Measurements from ENCODE around the gene DDN.

DDN gene

DNA sequence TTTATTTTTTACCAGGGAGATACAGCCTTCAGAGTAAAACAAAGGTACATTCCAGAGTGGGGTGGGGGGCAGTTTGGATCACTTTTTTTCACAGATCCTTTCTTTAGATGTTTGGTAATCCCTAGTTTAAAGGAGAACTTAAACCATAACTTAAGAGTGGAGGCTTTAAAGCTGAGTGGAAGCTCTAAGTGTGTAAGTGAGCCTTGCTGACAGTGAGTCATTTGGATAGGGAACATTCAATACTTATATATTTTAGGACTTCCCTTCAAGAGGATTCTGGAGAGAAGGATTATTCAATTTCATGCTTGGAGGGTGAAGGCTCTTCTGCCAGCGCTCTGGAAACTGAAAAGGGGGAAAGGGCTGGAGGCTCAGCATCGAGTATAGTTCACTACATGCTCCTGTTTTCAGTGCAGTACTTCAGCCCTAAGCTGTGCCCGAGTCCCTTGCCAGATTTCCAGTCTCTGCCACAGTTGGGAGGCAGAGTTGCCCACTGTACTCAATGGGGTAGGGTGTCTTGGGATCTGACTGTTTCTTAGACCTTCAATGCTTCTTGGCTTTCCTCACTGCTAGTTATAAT lies 11.0 kb upstream of the DDN start:
- DNase-seq, result no peak

DNA sequence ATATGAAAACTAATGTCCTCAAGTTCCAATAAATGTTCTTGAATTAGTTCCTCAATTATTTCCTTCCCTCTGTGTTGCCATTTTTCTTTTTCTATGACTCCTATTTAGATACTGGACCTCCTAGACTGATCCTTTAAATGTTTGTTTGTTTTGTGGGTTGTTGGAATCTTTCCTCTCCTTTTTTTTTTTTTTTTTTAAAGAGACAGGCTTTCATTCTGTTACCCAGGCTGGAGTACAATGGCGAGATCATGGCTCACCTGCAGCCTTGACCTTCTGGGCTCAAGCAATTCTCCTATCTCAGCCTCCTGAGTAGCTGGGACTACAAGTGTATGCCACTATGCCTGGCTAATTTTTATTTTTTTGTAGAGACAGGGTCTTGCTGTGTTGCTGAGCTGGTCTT lies 9.8 kb upstream of the DDN start:
- DNase-seq, result no peak

DNA sequence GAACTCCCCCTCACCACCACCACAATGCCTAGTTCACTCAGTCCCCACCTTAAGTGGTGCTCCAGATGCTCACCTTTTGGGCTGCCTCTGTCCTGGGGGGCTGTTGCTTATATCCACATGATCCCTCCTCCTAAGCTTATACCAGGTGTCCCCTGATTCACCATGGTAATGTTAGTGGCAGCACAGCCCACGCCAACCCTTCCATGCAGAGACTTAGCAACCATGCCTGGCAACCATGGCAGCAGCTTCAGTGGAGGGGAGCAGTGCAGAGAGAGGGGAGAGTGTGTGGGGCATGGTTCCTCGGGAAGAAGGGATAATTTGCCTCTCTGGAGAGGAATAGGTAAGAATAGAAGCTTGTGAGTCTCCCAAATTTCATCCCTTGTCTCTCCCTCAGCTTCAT lies 1.2 kb upstream of the DDN start:
- DNase-seq, result no peak

DNA sequence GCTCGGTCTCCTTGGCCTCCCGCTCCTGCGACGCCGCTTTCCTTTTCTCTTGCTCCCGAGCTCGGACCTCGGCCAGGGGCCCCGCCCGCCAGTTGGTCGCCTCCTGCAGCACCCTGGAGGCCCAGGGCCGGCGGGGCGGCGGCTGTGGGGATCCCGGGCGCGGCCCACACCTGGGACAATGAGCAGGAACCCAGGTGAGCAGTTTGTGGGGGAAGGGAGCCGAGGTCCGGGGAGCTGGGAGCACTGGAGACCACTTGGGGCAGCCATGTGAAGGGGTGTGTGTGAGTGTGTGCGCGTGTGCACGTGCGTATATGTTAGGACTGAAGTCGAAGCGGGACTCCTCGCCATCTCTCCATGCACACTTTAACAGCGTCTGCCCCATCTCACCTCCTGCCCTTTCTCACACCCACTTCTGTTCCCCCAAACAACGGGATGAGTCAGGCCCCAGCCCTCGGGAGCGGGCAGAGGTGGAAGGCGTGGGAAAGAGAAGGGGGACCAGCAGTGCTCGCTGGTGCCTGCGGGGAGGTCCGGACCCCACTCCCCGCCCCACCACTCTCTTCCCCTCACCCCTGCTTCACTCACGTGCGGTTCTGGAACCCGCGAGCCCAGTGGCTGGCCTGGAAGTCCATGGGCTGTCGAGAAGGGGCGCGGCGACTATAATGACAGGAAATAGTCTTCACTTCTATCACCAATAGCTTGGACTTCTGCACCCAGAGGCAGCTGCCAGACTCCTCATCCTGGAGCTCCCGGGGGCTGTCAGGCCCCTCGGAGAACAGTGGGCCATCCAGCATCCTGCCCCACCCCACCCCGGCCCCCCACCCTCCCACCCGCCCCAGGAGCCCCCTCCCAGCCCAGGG lies 450 bp downstream of the DDN start:
- DNase-seq, result no peak

DNA sequence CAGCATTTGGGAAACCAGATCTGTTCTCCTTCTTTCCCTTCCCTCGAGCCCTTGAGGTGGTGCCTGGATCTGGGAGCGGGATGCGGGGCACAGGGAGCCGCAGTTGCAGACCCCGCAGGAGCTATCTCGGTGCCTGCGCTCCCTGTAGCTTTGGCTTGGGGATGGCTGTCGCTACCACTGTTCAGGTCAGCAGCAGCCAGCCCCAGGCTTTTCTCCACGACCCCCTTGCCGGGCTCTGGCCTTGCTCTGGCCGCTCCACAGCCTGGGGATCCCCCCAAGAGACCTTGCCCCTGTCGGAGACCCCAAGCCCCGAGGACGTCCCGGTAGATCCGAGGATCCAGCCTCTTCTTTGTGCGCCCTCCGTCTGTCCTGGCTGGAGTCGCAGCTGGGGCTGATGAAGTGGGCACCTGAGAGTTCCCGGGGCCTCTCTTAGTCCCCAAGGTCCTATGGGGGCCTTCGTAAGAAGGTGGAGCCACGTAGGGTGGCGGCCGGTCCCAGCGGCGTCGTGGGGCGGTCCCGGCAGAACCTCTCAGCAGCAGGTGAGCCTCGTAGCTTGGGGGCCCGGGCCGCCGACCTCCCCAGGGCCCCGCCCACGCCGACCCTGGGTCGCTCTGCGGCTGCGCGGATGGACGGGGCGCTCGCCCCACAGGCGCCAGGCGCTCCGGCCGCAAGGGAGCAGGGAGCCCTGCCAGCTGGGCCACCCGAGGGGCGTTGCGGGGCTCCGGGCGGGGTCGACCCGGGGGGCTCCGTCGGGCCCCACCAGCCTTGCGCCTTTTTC lies 1.3 kb downstream of the DDN start:
- DNase-seq, result no peak

DNA sequence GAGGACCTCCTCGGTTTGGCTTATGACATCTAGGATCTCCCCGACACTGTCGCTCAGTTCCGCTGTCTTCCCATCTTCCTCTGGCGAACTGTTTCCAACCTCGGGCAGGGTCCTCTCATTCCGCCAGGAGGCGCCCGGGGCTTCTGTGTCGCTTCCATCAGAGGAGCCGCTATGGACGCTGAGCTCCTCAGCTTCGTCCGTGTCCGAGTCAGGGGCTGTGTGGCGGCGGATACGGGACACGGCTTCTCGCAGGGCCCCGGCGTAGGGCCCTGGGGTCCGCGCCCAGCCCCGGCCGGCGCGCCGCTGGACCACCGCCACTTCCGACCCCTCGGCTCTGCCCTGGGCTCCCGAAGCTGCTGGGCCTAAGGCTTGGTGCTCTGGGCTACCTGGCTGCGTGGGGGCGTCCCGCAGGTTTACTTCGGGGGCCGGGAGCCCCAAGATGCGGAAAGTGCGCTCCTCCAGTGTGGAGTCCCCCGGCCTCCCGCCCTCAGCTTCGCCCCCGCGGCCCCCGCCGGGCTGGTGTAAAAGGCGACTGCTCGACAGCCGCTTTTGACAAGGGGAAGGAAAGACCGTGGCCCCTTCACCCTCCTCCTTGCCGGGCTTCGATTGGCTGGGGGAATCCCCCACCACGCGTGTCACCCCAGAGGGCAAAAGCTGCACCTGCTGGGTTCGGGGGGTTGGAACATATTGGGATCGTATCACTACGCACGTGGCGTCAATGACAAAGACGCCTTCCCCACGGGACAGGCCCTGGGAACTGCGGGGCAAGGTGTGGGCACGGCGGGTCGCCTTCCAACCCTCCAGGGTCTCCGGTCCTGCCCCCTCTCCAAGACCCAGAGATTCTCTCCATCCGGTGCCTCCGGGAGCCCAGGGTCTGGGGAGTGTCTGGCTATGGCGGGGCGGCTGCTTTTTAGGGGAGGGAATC lies 2.1 kb downstream of the DDN start:
- peak; percentile 68 for DNase-seq

DNA sequence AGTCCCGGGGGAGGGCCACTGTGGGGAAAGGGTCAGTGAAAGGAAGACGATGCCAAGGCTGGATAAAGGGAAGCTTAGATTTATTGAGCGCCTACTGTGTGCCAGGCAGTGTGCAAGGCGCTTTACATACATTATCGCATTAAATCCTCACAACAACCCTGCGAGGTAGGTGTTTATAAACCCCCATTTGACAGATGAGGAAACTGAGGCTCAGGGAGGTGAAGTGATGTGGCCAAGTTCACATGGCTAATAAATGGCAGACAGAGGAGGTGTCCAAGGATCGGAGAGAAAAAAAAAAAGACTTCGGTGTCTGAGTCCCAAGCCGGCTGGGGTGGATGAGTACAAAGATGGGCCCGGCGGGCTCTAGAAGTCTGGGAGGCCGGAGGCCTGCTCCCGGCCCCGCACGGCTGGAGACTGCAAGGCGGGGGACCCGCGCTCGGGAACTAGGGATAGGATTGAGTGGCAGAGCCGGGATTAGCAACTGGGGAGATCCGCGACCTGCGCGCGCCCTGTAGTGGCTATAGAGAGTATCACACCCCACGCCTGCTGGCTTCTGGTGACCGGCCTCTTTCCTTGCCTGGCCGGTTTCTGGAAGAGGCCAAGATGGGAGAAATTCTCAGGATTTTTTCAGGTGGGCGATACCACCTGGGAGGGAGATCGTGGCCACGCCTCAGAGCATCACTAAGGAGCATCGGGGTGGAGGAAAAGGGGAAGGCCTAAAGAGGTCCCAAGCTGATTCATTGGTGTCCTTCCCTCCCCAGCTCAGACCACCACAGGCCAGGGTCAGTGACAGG lies 3.9 kb downstream of the DDN start:
- peak; percentile 51 for DNase-seq

DNA sequence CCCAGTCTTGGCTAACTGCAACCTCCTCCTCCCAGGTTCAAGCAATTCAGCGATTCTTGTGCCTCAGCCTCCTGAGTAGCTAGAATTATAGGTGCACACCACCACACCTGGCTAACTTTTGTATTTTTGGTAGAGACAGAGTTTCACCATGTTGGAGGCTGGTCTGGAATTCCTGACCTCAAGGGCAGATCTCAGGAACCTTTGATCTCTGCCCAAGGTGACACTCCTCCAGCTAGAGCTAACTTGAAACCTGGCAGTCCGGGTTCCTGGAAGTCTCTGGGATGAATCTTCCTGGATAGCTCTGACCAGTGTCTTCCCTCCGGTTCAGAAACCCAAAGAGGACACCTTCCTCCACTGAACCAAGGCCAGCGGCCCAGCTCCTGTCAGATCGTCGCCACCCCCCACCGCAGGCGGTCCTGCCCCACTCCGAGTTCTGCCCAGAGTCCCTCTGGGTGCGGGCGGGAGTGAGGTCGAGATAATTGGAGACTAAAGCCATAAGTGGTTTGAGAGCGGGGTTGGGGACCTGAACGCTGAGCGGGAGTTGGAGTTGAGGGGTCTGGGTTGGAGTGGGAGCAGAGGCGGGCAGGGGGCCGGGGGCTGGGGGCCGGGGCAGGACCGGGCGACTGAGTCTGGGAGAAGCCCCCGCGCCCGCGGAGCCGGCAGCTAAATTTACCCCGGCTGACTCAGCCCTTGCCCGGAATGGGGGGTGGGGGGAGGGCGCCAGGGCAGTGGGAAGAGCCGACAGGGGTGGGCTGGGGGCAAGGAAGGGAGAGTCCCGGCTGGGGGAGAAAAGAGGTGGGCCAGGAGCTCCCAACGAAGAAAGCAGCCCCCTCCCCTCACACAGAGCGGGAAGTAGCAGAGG lies 4.7 kb downstream of the DDN start:
- no peak for DNase-seq

DNA sequence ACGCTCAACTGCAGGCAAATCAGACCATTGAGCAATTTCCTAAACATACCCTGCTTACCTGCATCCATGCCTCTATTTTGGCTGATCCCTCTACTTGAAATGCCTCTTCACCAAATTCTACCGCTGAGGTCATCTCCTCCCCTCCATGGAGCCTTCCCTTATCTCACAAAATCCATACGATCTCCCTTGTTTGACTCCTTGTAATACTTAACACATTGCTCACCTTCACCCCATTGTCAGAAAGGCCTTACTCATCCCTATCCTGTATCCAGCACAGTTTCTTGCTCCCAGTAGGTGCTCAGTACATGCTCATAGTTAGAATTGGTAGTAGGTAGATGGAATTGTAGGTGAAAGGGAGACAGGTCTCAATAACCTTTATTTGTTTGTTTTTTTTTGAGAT lies 5.4 kb downstream of the DDN start:
- DNase-seq, result no peak

DNA sequence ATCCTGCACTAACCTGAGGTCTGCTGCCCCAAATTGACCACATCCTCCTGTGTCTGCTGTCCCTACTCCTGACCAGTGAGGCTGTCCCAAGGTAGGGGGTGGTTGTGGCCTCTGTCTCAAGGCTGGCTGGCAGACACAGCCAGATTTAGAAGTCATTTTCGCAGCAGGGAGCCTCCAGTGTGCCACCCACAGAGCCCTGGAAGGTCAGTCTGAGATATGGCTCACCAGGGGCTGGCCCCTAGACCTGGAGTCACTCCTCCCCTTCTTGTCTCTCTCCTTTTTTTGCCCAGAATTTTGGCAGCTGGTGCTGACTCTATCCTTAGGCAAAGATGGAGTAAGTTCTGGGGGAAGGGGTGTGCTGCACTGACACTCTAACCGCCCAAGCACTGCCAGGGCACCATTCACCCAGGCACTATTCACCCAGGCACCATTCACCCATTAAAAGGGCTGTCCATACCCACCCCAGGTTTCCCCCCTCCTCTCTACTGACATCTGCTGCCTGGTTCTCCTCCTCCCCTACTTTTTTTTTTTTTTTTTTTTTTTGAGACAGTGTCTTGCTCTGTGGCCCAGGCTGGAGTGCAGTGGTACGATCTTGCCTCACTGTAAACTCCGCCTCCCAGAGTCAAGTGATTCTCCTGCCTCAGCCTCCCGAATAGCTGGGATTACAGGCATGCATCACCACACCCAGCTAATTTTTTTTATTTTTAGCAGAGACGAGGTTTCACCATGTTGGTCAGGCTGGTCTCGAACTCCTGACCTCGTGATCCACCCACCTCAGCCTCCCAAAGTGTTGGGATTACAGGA lies 7.7 kb downstream of the DDN start:
- no peak for DNase-seq

DNA sequence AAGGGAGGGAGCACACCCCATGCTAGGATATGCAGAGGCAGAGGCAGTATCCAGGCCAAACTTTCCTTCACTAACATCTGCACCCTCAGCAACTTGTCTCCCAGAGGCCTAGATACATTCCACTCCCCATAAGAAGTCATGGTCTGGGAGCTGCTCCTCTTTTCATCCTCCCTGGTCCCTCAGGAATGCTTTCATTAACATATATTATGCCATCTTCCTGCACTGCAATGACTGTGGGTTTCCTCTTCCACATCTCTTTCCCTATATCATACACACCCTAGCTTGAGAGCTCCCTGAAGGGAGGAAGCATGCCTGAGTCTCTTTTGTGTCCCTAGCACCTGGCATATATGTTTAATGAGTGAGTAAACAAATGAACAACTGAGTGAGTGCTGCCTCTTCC lies 8.6 kb downstream of the DDN start:
- DNase-seq, result no peak

DNA sequence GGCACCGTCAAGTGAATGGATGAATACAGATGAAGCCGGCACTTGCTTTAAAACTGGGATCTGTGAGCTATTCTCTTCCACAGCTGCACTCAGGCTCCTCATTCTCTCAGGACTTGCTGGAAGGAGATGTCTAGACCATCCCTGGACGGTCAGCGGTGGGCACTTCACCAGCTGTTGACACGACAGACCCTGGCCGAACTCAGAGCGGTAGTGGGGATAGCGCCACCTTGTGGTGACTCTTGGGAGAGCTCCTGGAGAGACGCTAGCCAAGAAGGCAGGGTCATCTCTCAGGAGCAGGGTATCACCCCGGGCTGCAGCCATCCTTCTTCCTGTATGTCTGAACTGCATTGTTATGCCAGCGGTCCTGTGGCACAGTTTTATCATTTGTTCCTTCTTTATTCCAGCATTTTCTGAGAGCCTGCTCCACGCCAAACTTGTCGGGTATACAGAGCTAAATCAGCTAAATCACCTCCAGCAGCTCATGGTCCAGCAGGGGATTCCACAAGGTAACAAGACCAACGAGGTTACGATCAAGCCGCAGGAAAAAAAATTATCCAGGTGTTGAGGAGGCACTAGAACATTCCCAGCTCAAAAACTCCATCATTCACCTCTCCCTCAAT lies 11.0 kb downstream of the DDN start:
- peak; percentile 80 for DNase-seq

DNA sequence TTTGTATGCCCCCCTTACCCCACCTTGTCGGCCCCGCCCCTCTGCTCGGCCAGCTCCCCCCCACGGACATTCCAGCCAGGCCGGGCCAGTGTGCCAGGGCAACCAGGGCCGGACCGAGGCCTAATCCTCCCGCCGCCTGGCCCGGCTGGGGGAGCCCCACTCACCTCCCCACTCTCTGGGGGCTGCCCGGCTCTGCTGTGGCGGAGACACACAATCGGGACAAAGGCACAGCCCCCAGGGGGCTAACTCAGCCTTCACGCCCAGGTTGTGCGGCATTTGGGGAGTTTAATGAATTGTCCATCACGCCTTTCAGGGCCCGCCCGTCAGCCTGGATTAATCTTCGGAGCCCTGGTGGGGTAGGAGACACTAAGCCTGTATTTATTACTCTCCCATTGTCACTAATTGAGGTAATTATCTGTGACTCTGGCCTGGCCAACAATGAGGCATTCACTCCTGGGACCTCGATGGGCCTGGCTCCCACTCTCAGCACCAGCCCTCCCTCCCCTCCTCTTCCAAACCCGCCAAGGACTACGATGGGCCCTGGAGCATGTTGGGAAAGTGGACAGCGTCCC lies 12.4 kb downstream of the DDN start:
- DNase-seq, result no peak

DNA sequence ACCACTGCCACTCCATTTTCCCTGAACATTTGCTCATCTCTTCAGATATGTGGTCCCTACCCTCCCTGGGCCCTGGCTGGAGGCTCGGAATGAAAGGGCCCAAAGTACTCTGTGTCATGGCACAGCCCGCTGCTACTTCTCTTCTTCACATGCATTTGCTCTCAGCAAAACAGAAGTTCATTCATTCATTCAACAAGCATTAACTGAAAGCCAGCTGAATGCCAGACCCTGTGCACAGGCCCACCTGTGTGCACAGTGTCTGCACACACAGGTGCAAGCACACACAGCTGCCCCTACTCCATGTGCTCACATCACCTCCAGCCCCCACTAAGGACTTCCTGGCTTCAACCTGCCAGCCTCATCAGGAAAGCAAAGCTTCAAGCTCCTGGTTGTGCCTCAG lies 13.3 kb downstream of the DDN start:
- no peak for DNase-seq

DNA sequence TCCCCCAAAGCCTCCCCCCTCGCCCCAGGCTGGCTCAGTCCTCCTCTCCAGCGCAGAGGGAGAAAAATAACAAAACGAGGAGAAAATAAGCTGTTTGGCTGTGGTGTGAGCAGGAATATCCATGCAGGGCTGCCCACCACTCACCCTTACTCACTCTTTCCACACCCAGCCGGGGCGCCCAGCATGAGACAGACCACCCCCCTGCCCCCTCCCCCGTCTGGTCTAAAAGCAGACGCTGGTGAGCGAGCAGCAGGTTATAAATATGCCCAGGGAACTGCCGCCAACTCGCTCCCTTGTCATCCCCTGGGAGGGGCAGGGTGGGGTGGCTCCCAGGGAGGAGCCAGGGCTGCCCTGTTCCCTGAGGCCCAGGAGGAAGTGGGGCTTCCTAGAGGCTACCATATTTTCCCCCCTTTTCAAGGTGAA lies 13.7 kb downstream of the DDN start:
- DNase-seq, result no peak

DNA sequence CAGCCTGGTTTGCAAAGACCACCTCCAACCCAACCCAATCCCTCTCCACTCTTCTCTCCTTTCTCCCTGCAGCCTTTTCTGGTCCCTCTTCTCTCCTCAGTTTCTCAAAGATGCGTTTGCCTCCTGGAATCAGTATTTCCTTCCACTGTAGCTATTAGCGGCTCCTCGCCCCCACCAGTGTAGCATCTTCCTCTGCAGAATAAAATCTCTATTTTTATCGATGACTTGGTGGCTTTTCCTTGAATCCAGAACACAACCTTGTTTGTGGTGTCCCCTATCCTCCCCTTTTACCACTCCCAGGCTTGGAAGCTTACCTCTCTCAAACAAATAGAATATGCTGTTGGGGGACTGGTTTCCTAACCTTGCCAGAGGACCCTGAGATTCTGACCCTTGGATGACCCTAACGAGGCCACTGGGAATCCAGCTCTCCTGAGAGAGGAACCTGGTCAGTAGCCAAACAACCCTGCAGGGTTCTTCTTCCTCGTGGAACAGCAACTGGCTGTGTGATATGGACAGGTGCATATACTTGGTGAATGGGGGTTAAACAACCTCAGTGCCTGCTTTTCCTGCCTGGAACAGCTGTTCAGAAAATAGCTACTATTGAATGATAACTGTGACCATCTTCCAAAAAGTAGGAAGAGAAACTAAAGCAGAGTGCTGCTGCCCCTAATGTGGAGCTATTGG lies 16.6 kb downstream of the DDN start:
- no peak for DNase-seq

DNA sequence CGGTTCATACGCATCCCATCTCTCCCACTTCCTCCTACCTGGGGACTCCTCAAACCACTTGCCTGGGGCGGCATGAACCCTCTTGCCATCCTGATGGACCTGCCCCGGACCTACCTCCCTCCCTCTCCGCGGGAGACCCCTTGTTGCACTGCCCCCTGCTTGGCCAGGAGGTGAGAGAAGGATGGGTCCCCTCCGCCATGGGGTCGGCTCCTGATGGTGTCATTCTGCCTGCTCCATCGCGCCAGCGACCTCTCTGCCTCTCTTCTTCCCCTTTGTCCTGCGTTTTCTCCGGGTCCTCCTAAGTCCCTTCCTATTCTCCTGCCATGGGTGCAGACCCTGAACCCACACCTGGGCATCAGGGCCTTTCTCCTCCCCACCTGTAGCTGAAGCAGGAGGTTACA lies 17.4 kb downstream of the DDN start:
- DNase-seq, result no peak

DNA sequence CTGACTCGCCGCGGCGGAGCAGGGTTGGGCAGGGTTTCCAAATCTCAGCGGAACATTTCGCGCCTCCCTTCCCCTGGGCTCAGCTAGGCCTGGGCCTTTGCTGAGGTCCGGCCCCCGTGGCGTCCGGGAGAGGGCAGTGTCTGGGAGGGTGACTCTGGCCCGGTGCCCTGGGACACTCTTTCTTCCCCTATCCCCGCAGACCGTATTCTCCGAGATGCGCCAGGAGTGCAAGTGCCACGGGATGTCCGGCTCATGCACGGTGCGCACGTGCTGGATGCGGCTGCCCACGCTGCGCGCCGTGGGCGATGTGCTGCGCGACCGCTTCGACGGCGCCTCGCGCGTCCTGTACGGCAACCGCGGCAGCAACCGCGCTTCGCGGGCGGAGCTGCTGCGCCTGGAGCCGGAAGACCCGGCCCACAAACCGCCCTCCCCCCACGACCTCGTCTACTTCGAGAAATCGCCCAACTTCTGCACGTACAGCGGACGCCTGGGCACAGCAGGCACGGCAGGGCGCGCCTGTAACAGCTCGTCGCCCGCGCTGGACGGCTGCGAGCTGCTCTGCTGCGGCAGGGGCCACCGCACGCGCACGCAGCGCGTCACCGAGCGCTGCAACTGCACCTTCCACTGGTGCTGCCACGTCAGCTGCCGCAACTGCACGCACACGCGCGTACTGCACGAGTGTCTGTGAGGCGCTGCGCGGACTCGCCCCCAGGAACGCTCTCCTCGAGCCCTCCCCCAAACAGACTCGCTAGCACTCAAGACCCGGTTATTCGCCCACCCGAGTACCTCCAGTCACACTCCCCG lies 18.0 kb downstream of the DDN start:
- peak; percentile 39 for DNase-seq
